ENCODE results near the gene MAPRE3. TPM values are rescaled to one million over a fixed set of nuclear protein-coding genes. Genes with fewer than 3 reads are reported as not detected.

Gene MAPRE3
- total and polyA plus RNA-seq, 9 of the 15 experiments (the other 6 are each of a cell fraction or from before 2014, with no cell fraction given), result 0.70 to 43.2 (median 12.6) TPM

DNA sequence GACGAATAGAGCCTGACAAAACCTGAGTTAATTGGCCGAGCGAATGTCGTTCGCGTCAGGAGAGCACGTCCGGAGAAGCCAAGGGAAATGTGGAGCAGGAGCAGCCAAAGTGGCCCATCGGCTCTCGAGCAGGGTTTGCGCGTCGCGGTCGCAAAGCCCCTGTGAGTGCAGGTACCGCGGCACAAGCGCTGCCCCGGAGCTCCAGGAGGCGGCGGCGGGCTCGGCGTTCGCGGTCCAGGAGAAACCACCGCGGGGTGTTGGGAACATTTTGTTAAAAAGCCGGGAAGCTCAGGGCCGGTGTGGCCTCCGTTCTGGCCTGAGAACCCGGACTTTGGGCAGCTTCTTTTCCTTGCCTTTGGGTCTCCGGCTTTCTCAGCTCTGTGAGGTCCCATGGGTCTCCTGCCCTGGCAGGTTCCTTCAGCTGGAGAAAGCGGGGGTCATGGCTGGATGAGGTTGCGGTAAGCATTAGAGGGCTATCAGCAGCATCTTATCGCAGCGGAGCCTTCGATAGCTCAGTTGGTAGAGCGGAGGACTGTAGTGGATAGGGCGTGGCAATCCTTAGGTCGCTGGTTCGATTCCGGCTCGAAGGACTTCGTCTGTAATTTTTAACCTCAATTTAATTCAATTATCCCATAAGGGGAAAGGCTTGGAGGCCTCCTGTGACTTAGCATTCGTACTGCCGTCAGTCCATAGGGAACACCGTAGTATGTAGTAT, 80.0 kb downstream of the MAPRE3 start (continued):
- TF ChIP-seq RAD21 (CRISPR knock-in tag; conservative IDR thresholded peaks at IDR 0.05 in 1 of 2, IDR thresholded peaks at IDR 0.05 in 1 of 2) (peak in 1 of 2 experiments; percentile 3; a peak in 1 of 4 replicates), PBX2 (CRISPR knock-in tag; IDR thresholded peaks at IDR 0.05; ENCODE audit: low read depth) (no peak), PBX2 (tag; conservative IDR thresholded peaks at IDR 0.05; ENCODE audit: low read depth) (no peak), SMAD3 (CRISPR knock-in tag; conservative IDR thresholded peaks at IDR 0.05) (0 out of 2 replicates have a peak, but pooled peaks have one; percentile 43), SETDB1 (IDR thresholded peaks at IDR 0.05; ENCODE audit: low read length) (no peak), SREBF2 (CRISPR knock-in tag; IDR thresholded peaks at IDR 0.05) (no peak), MYBL2 (IDR thresholded peaks at IDR 0.05; ENCODE audit: low read depth) (no peak), MYBL2 (CRISPR knock-in tag; IDR thresholded peaks at IDR 0.05; ENCODE audit: borderline replicate concordance) (no peak), HNRNPL (IDR thresholded peaks at IDR 0.05; ENCODE audit: low read depth, low read length) (no peak), DIDO1 (tag; IDR thresholded peaks at IDR 0.05; ENCODE audit: low read depth) (no peak), ZKSCAN8 (CRISPR knock-in tag; IDR thresholded peaks at IDR 0.05) (no peak), ZBTB2 (IDR thresholded peaks at IDR 0.05) (peak; percentile 40; the same call in 1 of the 2 replicates), TCF3 (CRISPR knock-in tag; IDR thresholded peaks at IDR 0.05) (no peak), POLR3A (IDR thresholded peaks at IDR 0.05; ENCODE audit: borderline replicate concordance, extremely low read depth, insufficient read depth, insufficient read length) (no peak), CBFB (CRISPR knock-in tag; IDR thresholded peaks at IDR 0.05) (no peak)
- TF ChIP-seq, protein P1, sequence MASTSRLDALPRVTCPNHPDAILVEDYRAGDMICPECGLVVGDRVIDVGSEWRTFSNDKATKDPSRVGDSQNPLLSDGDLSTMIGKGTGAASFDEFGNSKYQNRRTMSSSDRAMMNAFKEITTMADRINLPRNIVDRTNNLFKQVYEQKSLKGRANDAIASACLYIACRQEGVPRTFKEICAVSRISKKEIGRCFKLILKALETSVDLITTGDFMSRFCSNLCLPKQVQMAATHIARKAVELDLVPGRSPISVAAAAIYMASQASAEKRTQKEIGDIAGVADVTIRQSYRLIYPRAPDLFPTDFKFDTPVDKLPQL (IDR thresholded peaks at IDR 0.05; ENCODE audit: extremely low read depth, insufficient read length), result no peak
- TF ChIP-seq, protein P2, sequence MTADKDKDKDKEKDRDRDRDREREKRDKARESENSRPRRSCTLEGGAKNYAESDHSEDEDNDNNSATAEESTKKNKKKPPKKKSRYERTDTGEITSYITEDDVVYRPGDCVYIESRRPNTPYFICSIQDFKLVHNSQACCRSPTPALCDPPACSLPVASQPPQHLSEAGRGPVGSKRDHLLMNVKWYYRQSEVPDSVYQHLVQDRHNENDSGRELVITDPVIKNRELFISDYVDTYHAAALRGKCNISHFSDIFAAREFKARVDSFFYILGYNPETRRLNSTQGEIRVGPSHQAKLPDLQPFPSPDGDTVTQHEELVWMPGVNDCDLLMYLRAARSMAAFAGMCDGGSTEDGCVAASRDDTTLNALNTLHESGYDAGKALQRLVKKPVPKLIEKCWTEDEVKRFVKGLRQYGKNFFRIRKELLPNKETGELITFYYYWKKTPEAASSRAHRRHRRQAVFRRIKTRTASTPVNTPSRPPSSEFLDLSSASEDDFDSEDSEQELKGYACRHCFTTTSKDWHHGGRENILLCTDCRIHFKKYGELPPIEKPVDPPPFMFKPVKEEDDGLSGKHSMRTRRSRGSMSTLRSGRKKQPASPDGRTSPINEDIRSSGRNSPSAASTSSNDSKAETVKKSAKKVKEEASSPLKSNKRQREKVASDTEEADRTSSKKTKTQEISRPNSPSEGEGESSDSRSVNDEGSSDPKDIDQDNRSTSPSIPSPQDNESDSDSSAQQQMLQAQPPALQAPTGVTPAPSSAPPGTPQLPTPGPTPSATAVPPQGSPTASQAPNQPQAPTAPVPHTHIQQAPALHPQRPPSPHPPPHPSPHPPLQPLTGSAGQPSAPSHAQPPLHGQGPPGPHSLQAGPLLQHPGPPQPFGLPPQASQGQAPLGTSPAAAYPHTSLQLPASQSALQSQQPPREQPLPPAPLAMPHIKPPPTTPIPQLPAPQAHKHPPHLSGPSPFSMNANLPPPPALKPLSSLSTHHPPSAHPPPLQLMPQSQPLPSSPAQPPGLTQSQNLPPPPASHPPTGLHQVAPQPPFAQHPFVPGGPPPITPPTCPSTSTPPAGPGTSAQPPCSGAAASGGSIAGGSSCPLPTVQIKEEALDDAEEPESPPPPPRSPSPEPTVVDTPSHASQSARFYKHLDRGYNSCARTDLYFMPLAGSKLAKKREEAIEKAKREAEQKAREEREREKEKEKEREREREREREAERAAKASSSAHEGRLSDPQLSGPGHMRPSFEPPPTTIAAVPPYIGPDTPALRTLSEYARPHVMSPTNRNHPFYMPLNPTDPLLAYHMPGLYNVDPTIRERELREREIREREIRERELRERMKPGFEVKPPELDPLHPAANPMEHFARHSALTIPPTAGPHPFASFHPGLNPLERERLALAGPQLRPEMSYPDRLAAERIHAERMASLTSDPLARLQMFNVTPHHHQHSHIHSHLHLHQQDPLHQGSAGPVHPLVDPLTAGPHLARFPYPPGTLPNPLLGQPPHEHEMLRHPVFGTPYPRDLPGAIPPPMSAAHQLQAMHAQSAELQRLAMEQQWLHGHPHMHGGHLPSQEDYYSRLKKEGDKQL (CRISPR knock-in tag; IDR thresholded peaks at IDR 0.05; ENCODE audit: borderline replicate concordance), result no peak

Measured in K562 (cell line).